Measurements from ENCODE around the gene PCOLCE2. TPM values are rescaled to one million over a fixed set of nuclear protein-coding genes. Genes with fewer than 3 reads are reported as not detected.
"Not testable (repeated sequence)": the region's sequence is repeated elsewhere in the genome, so short reads cannot be mapped to it uniquely, and the experiment has no call there.

PCOLCE2 gene
- polyA plus RNA-seq, 5 donors: 2.0 to 5.8 (median 3.1) TPM

DNA sequence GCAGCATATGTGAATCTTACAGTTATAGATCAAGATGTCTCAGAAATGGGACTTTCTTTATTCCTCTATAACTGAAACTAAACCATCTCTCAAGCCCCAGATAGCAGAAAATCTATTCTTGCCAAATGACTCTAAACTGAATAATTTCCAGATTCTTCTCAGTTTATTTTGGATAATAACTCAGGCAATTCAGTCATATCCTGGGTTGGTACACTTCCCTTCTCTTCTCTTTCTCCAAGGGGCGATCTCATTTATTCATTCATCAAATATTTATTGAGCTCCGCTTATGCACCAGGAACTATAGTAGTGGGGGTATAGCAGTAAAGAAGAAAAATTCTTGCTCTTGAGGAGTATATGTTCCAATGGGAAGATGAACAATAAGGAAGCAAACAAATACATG lies 13.5 kb upstream of the PCOLCE2 start:
- DNase-seq: no peak

GRCh38 chr3:142898346-142899213 lies 9.7 kb upstream of the PCOLCE2 start:
- DNase-seq: no peak

- no peak for DNase-seq
Measured at GRCh38 chr3:142897807-142898206, 8.9 kb upstream of the PCOLCE2 start.

DNA sequence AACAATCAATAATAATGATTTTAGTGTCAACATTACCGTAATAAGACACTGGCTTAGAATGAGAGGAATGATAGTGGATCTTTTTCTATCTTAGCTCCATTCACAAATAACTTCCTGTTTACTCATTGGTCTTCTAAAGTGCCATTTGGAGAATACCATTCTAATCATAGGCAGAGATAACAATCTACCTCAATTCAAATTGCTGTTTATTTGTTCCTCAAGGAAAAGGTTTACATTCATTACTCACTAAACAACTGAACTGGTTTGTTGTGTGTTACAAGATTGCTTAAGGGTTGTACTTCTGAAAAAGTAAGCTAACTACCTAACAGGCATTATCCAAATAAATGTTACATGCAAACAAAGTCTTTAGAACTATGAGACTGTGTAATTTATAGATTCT lies 8.1 kb upstream of the PCOLCE2 start:
- DNase-seq: no peak

- DNase-seq: no peak
Measured at GRCh38 chr3:142896201-142896755, 7.4 kb upstream of the PCOLCE2 start.

DNA sequence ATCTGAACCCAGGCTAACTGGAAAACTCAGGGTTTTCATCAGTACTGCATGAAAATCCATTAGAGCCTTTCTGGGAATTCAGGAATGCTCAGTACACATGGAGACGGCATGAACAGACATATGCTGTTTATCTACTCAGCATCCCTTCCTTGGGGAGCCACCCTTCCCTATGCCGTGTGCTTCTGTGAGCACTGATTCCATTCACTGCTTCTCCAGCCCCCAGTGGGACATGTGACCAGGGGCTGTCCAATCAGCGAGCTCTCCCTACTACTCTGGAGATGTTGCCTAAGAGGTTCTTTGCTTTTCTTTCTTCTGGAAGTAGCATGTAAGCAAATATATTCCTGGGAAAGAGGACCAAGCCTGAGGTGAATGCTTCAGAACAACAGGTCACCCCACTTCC lies 5.6 kb upstream of the PCOLCE2 start:
- DNase-seq: no peak

DNA sequence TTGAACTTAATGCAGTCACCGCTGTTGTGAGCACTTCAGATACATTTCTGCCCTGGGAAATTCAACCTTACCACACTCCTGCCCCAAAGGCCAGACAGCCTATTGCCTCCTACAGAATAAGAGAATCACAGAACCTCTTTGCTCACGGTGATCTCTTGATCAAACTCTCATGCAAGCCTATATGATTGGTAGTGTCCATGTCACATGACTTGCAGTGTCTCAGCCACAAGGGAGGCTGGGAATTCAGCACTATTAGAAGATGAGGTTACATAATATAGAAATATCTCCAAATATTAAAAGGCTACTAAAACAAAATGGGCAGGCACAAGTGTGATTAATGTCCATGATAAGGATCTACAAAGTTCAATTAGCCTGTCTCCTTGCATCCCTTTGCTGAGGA lies 3.8 kb upstream of the PCOLCE2 start:
- no peak for DNase-seq

- no peak for DNase-seq
Measured at GRCh38 chr3:142890592-142890991, 1.7 kb upstream of the PCOLCE2 start.

DNA sequence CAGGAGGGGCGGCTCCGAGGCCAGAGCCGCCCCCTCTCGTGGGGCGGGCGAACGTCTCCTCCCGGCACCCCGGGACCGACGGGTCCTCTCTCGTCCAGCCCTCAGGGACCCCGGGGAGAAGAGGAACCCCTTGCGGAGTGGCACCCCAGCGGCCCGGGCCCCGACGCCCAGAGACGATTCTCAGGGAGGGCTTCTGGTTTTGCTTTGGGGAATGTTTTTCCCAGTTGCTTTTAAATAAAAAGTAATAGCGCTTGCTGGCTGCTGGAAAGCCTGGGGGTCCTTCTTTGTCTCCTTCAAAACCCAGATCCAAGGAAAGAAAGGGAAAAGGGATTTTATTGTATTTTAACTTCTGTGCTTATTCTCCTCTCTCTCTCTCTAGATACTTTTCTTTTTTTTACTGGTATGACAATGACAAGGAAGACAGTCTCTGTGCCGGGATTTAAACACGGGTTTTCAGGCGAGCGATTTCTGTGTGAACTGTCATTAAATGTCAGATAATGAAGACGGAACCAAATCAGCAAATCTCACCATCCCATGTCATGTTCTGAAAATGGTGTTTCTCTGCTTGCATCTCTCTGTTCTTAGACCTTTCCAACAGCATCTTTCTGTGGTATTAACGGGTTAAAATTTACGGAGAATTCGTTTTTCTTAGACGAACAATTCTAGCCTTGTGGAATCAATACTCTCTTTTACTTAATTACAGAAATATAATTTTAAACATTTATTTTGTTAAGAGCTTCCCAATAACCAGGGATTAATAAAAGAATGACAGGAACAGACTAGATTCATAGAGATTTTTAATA lies 530 bp upstream of the PCOLCE2 start:
- DNase-seq: peak in 1 of 2 donors; percentile 18

GRCh38 chr3:142888099-142888480 lies 793 bp downstream of the PCOLCE2 start:
- peak in 1 of 2 donors; percentile 39 for DNase-seq

GRCh38 chr3:142886940-142887339 lies 1.9 kb downstream of the PCOLCE2 start:
- no peak for DNase-seq

DNA sequence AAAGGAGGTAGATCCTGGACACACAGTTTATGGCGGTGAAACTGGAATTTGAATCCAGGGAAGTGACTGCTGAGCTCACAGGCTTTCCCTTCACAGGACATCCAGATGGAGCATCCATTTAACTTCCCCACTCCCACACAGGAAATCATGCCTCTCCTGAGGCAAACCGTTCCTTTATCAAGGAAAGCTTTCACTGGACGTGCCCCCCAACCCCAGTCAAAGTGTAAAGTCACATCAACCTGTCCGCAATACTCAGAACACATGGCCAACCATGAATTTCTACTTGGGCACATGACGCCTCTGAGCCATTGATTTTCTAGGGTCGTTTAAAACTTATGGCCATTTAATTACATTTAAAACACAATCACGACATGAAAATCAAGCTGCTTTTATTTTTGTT lies 2.9 kb downstream of the PCOLCE2 start:
- DNase-seq: no peak

DNA sequence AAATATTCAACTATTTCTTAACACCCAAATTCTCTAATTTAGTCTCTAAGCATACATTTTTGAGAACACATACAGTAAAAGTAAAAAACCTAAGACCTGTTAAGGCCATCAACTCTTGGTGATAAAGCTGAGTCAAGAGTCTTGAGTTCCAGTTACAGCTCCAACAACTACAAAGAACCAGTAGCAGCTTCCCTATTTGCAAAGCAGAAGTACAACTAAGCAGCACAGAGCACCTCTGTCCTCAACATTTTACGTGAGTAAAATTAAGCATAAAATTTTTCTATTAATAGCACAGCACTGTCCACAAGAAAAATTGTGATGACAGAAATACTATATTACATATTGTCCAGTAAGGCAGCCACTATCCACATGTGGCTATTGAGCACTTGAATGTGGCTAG lies 4.4 kb downstream of the PCOLCE2 start:
- no peak for DNase-seq

GRCh38 chr3:142883534-142883933 lies 5.3 kb downstream of the PCOLCE2 start:
- DNase-seq: not testable (repeated sequence)

DNA sequence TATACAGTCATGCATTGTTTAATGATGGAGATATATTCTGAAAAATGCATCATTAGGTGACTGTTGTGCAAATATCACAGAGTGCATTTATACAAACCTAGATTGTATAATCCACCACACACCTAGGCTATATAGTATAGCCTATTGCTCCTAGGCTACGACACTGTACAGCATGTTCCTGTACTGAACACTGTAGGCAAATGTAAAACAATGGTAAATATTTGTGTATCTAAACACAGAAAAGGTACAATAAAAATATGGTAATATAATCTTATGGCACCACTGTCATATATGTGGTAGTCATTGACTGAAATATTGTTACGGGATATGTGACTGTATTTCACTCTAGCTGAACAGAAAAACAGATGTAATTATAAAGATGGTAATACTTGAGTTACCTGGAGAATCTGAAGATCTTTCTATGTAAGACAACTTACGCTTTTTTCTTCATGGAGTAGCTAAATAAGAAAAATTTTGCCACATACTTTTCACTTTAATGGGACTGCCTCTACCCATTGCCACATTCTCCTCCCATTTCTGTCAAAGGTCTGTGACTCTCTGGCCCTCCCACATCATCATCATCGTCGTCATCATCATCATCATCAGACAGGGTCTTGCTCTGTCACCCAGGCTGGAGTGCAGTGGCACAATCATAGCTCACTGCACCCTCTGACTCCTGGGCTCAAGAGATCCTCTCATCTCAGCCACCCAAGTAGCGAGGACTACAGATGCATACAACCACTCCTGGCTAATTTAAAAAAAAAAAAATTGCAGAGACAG lies 7.2 kb downstream of the PCOLCE2 start:
- DNase-seq: no peak

DNA sequence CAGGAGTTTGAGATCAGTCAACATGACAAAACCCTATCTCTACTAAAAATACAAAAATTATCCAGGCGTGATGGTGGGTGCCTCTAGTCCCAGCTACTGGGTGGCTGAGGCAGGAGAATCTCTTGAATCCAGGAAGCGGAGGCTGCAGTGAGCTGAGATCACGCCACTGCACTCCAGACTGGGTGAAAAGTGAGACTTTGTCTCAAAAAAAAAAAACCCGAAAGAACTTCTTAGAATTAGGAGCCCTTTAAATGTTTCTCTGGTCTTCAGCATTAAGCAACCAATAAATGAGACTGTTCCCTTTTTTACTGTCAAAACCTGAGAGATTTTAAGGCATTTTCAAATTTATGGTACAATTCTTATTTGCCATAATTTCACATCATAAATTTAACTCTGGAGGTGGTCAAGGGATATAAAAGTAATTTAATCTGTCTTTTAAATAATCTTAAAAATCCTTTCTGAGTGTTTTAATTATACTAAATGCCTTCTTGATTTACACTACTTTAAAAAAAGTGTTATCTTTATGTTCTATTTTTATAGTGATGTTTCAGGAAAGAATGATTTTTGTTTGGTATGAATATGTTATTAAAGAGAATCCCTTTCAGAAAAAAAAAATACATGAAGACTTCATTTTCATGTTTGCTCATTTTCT lies 10.1 kb downstream of the PCOLCE2 start:
- DNase-seq: no peak

DNA sequence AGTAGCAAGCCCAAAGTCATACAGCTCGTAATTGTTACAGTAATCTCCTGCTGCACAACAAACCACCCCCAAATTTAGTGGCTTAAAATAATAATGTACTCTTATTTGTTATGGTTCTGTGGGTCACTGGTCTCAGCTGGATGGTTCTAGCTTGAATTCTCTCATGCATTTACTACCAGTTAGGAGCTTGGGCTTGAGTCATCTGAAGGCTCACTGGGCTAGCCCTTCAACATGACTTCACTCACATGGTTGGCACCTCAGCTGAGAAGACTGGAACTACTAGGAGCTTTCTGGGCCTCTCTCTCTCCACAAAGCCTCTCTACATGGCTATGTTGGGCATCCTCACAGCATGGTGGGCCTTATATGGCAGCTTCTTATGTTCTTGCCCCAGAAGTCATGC lies 12.5 kb downstream of the PCOLCE2 start:
- no peak for DNase-seq

GRCh38 chr3:142875583-142876207 lies 13.2 kb downstream of the PCOLCE2 start:
- DNase-seq: no peak

- DNase-seq: no peak
Measured at GRCh38 chr3:142875099-142875498, 13.8 kb downstream of the PCOLCE2 start.

DNA sequence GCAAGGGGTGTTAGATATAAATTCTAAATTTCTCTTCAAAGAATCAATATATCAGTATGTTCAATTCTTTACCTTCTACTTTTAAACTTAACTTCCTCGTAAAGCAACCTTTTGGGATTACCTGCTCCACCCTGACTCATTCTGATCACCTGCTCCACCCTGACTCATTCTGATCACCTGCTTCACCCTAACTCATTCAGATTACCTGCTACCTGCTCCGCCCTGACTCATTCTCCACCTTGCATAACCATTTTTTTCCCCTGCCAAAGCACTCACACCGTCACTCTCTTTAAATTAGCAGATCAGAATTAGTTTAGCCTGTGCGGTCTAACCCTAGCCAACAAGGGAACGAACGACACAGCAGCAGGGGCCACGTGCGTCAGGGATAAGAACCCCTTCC lies 20.5 kb downstream of the PCOLCE2 start:
- not testable (repeated sequence) for DNase-seq
